ENCODE measurements around the gene HEATR9. TPM values are rescaled to one million over a fixed set of nuclear protein-coding genes. Genes with fewer than 3 reads are reported as not detected.
A peak's percentile ranks its signal among the peaks of the same experiment; 100 is the strongest.
"Not testable (repeated sequence)": the region's sequence is repeated elsewhere in the genome, so short reads cannot be mapped to it uniquely, and the experiment has no call there.

The HEATR9 gene, protein sequence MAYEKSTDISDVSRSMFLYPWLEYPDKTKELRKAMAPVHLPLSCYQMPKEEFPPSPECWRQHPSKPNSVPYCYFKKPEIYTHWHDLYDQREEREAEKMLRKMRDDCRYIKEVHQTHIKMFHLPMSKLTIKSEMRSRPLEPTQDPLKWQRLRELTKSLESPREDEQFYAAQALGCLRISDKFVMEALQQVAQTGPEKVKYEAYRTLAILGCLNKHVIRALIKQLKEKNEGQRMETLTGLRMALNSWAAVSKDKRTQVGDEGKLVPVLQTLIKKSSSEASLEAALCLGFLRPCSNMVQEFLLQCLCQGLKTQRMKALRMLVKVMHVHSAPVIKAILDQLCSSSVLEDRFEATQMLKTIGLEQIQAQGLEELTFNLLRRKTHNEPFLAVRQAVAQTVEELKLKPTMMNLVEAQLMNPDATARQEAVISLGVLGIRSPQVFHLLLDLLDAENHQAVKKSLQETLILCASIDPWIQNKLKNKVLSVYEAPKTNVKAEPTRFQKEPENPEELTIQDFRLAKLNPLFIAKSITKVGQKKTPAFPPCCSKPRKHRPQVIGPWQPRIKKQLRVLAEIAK
- not detected for total RNA-seq (ENCODE audit: insufficient read depth, low replicate concordance)

DNA sequence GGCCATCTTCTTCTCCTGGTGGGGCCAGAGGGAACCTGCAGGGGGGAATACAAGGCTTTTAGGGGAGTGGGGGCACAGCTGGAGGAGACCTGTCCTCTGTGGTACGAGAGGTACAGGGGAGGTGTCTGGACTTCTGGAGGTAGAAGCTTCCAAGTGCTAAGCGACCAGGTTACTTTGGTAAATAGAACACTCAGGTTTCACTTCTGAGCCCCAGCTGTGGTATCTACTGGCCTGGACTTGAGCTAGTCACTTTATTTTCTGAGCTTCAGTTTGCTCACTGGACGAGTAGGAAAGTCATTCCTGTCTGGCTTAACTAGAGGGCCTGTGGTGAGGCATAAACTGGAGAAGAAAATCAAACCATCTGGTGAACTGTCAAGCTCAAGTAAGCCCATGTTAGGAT is at the start of gene HEATR9:
TSS of gene HEATR9 (minus strand) at position 155 of the 400 bp plus-strand sequence. CDS start at position 6, 149 bp downstream.
- no peak for DNase-seq (ENCODE audit: low spot score)

DNA sequence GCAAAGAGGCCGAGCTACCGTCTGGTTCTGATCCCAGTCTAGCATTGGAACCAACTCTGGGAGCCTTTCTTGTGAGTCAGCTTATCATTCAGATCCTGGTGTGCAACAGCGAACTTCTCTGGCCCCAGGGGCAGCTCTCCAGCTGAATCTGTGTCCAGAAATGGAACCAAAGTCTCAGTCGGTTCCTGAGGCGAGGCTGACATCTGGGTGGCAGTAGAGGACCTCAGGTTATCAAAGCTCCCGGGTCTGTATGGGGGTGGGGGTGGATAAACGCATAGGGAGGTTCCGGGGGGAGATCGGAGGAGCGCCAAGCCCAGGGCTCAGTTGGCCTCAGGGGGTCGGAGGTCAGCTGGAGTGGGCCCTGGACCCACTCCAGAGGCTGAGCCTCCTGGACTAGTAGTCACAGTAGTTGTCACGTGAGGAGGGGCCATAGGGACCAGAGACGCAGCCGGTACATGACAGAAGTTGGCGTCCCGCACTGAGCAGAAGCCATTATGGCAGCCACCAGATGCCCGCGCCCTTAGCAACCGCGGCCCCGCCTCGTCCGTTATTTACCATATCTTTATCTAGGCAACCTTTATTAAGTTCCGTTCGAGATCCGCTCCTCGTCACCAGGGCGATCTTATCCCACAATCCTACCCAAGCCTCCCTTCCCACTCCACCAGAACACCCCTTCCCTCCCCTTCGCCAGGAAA is 49.0 kb upstream of the HEATR9 start:
- no peak for DNase-seq (ENCODE audit: low spot score)

DNA sequence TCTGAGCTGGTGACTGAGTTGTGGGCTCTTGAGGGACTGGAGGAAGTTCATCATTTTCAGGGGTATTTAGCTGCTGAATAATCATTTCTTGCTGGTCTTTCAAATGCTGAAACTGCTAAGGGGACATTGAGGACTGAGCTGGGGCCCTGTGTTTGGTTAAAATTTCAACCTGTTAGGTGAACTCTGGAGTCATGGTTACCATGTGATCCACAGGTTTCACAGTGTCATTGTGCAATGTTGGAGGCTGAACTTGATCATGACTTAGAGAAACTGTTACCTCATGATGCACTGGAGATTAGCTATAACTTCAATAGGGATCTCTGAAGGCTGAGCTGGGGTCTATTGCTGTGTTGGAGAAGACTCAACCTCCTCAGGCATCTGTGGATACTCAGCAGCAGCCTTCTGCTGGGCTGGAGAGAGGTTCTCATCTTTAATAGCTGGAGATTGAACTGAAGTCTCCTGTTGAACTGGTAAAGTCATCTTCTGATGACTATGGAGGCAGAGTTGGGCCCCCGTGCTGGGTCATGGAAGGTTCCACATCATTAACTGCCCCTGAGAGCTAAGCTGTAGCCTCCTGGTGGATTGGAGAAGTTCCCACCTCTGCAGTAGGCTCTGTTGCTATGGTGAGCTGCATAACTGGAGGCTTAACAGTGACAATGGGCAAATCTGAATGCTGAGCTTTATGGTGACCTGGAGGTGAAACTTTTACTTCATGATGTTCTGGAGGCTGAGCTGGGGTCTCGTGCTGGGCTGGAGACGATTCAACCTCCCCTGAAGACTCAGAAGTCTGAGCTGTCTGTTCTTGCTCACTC is 46.7 kb upstream of the HEATR9 start:
- no peak for DNase-seq (ENCODE audit: low spot score)

DNA sequence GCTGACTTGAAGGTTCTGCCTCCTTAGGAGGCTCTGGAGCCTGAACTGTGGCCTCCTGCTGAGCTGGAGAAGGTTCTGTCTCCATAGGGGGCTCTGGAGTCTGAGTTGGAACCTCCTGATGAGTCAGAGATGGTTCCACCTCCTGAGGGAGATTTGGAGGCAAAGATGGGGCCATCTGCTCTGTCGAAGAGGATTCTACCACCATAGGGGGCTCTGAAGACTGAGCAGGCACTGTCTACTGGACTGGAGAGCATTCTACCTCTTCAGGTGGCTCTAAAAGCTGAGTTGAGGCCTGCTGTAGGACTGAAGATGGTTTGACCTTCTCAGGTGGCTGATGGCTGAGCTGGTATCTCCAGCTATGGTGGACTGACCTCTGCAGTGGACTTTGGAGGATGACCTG is 45.7 kb upstream of the HEATR9 start:
- DNase-seq (ENCODE audit: low spot score), result no peak

DNA sequence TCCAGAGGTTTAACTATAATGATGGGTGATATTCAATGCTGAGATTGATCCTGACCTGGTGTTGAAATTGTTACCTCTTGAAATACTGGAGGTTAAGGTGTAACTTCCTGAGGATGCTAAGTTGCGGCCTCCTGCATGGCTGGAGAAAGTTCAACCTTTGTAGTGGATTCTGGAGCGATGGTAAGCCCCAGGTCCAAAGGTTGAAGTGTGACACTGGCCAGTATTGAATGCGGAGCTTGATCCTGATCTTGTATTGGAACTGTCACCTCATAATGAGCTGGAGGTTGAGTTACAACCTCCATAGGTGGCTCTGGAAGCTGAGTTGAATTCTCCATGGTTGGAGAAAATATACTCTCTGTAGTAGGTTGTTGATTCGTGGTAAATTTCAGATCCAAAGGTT is 44.9 kb upstream of the HEATR9 start:
- no peak for DNase-seq (ENCODE audit: low spot score)

DNA sequence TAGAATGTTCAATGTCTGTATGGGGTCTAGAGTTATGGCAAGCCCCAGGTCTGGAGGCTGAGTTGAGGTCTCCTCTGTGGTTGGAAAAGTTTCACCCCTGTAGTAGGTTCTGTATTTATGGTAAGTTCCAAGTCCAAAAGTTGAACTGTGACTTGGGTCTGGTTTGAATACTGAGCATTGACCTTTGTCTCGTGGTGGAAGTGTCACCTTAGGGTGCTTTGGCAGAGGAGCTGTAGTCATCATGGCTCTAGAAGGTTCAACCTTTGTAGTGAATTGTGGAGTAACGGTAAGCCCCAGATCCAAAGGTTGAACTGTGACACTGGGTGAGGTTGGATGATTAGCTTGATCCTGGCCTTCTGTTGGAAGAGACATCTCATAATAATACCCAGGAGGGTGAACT is 44.3 kb upstream of the HEATR9 start:
- no peak for DNase-seq (ENCODE audit: low spot score)

DNA sequence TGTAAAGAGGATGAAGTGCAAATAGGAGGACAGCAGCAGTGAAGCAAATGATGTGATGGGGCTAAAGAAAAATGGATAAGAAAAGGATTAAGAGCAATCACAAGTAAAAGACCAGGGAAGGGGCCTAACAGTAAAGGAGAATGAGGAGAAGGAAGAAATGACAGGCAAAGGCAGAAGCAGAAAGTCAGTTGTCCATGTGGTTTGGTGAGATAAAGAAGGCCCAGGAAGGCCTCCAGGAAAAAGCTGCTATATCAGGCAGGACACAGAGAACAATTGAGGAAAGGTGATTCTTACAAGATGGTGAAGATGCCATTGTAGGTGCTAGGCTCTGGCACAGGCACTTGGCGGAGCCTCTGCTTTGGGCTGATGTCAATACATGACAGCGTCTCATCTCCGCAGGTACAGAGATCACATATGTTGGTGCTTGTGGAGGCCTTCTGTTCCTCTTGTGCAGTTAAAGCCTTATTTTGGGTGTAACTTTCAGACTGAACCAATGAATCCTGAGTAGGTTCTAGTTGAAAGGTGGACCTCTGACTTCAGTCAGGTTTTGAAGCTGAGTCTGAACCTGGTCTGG is 43.7 kb upstream of the HEATR9 start:
- no peak for DNase-seq (ENCODE audit: low spot score)

DNA sequence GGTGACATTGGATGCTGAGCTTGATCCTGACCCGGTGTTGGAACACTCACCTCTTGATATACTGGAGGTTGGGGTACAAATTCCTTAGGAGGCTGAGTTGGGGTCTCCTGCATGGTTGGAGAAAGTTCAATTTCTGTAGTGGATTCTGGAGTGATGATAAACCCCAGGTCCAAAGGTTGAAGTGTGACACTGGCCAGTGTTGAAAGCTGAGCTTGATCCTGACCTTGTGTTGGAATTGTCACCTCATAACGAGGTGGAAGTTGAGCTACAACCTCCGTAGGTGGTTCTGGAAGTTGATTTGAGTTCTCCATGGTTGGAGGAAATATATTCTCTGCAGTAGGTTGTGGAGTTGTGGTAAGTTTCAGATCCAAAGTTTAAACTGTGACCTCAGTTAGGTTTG is 40.7 kb upstream of the HEATR9 start:
- DNase-seq (ENCODE audit: low spot score), result no peak

DNA sequence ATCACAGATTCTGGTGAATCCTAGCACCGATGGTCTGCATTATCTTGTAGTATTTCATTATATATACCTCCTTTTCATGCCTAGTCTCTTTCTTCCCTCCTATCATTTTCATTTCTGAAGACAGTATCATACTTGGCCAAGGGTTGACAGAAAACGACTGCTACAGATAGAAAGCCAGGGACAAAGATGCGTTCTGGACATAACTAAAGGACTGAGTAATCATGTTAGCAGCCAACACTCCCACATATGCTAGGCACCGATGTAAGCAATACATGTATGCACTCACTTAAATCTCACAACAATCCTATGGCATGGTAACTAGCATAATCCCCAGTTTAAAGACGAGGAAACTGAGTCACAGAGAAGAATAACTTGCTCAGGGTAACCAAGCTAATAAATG is 39.0 kb upstream of the HEATR9 start:
- DNase-seq (ENCODE audit: low spot score), result no peak

DNA sequence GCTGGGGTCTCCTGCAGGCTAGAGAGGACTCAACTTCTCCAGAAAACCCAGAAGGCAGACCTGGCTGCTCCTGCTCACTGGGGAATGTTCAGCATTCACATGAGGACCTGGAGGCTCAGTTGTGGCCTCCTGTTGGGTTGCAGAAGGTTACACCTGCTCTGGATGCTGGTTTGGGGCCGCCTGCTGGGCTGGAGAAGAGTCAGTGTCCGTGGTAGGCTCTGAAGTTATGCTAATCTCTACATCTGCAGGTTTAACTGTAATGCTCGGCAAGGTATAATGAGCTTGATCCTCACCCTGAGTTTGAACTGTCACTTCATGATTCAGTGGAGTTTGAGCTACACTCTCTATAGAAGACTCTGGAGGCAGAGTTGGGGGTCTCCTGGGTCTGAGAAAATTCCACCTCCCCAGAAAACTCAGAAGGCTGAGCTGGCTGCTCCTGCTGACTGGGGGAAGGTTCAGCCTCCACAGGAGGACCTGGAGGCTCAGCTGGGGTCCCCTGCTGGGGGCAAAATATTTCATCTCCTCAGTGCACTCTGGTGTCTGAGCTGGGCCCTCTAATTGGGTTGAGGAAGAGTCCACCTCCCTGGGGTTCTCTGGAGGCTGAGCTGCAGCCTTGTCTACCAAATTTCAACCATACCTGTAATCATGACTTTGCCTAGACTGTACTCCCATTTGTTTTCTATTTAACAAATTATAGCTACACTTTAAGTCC is 38.4 kb upstream of the HEATR9 start:
- no peak for DNase-seq (ENCODE audit: low spot score)

DNA sequence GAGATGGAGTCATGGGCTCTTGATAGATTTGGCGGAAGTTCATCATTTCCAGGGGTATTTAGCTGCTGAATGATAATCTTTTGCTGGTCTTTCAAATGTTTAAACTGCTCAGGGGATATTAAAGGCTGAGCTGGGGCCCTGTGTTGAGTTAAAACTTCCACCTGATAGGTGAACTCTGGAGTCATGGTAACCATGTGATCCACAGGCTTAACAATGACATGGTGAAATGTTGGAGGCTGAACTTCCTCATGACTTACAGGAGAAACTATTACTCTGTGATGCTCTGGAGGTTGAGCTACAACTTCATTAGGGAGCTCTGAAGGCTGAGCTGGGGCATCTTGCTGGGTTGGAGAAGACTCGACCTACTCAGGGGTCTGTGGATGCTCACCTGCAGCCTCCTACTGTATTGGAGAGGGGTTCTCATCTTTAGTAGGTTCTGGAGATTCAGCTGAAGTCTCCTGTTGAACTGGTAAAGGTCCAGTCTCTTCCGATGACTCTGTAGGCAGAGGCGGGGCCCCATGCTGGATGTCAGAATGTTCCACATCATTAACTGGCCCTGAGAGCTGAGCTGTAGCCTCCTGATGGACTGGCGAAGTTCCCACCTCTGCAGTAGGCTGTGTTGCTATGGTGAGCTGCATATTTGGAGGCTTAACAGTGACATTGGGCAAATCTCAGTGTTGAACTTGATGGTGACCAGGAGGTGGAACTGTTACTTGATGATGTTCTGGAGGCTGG is 37.7 kb upstream of the HEATR9 start:
- DNase-seq (ENCODE audit: low spot score), result peak; percentile 52

DNA sequence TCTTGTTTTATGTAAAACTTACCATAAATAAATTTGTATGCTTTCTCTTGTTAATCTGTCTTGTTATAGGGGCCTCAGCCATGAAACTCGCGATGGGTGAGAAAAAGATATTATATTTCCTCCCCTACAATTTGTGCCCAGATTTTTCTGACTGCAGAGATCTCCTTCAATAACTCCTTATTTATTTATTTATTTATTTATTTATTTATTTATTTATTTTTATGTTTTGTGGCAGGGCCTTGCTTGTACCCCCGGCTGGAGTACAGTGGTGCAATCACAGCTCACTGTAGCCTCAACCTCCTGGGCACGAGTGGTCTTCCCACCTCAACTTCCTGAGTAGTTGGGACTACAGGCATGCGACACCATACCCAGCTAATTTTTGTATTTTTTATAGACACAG is 34.8 kb upstream of the HEATR9 start:
- no peak for DNase-seq (ENCODE audit: low spot score)

DNA sequence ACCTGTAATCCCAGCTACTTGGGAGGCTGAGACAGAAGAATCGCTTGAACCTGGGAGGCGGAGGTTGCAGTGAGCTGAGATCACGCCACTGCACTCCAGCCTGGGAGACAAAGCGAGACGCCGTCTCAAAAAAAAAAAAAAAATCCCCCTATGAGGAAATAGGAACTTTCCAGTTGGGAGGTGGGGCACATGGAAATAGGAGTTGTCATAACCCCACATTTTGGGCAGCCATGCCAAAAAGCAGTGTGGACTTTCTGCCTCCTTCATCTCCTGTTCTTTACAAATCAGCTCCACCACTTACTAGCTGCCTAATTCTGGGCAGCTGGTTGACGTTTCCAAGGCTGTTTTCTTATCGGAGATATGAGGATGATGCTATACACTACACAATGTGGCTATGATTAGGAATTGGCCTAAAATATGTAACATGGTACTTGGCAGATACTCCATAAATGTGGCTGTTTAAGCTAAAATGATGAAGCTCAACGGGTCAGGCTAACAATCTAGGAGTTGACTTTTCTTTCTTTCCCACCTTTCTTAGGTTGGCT is 33.0 kb upstream of the HEATR9 start:
- DNase-seq (ENCODE audit: low spot score), result peak; percentile 81

DNA sequence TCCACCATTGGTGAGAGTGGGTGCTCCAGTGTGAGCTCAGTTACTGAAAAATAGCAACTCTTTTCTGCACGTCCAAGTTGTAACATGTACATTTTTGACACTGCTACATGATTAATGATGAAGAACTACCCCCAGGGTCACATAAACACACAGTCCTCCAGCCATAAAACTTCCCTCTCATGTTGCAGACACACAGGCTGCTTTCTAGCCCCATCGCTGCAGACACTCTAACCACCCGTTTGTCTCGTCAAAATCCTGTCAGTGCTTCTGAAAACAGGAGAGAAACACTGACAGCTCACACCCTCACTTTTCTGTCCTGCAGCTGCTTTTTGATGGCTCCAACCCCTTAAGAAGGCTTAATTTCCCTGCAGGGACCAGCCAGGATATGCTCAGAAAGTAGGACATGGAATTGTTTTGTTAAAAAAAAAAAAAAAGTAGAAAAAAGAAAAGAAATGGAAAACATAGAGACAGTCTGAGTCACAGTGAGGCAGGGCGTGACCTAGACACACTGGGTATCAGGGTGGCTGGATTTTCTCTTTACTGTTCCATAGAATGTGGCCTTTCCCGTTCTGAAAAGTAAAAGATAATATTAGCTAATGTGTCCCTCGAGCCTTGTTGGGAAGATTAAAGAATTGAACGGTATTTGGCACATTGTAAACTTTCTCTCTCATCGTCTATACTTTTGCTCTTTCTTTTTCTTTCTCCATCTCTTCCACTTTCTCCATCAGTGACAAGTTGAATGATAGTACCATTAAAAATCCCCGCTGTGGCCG is 32.2 kb upstream of the HEATR9 start:
- DNase-seq (ENCODE audit: low spot score), result peak; percentile 73

DNA sequence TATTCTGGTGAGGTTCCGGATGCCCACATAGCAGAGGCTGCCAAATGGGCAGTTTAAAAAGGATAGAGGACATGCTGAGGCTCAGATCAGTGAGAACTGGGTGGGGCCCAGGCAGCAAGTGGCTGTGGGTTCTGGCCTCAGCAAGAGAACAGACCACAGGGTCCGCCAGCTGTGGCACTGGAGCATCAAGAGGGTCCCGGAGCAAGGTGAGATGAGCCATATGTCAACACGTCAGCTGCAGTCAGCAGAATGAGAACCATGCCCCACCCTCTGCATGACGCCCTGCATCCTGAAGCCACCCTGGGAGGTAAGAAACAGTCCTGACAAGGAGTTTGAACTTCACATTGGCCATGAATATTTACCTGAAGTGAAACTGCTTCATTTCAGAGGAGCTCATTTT is 31.6 kb upstream of the HEATR9 start:
- no peak for DNase-seq (ENCODE audit: low spot score)

DNA sequence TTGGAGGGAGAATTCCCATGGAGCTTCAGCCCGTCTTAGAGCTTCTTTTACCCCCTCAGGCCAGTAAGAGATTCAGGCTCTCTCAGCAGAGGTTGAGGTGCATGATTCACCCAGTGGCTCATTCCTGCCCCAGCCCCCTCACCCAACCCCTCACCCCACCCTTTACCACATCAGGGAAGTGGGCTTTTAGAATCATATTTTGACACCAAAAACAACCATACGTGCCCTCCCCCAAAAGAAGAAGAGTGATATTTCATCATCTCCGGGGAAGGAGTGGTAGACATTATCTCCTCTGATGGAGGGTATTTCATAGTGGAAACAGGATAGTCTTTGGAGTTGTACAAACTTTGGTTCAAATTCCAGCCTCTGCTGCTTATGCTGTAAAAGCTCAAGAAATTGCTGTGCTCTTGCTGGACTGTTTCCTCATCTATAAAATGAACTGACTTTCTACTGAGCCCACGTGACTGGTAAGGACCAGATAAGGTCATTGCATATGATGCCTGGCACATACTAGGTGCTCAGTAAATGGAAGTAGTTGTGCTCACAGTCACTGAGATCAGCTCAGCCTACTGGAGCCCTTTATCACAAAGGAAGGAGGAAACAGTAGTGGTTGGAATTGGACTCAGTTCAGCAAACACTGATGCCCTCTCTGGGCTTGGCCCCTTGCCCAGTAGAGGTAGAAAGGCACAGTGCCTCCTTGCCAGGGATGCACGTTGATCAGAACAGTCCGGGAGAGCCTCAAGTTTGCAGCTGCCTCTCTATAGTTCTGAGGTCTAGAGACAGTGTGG is 29.8 kb upstream of the HEATR9 start:
- no peak for DNase-seq (ENCODE audit: low spot score)

DNA sequence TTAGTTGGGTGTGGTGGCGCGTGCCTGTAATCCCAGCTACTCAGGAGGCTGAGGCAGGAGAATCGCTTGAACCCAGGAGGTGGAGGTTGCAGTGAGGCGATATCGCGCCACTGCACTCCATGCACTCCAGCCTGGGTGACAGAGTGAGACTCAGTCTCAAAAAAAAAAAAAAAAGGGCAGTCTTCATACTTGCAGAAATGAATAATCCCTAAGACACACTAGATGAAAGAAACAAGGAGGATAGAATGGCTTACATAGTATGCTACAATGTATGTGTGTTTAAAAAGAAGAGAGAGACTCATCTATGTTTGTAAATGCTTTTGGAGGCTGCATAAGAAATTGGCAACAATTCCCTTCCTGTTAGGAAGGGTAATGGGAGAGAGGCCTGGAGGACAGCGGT is 29.1 kb upstream of the HEATR9 start:
- DNase-seq (ENCODE audit: low spot score), result not testable (repeated sequence)
